ENCODE results near the gene CDSN. TPM values are rescaled to one million over a fixed set of nuclear protein-coding genes. Genes with fewer than 3 reads are reported as not detected.
"Not testable (repeated sequence)": the region's sequence is repeated elsewhere in the genome, so short reads cannot be mapped to it uniquely, and the experiment has no call there.

The CDSN gene
- total RNA-seq, 1 donor: not detected

DNA sequence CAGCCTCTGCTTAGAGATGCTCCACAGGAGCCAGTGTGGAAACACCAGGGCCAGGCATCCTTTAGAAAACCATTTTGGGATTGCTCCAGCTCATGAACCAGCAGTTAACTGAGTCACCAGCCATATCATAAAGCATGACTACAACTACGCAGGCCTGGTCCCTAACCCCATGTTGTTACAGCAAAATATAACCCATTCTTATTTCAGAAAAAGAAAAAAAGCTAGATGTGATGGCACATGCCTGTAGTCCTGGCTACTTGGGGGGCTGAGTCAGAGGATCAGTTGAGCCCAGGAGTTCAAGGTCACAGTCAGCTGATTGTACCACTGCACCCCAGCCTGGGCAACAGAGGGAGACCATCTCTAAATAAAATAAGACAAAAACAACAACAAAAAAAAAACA is 44.7 kb downstream of the CDSN start:
- no peak for TF ChIP-seq CTCF (IDR thresholded peaks at IDR 0.05; ENCODE audit: insufficient read depth, low read length)
- H3K4me3 ChIP-seq (ENCODE audit: low read depth, low read length): no peak overlapping the region
- peak; percentile 73 for DNase-seq (ENCODE audit: low read depth)

GRCh38 chr6:31074401-31074800 is 45.8 kb downstream of the CDSN start:
- no peak for DNase-seq (ENCODE audit: low read depth)
- no peak for TF ChIP-seq CTCF (IDR thresholded peaks at IDR 0.05; ENCODE audit: insufficient read depth, low read length)
- no peak overlapping the region for H3K4me3 ChIP-seq (ENCODE audit: low read depth, low read length)

DNA sequence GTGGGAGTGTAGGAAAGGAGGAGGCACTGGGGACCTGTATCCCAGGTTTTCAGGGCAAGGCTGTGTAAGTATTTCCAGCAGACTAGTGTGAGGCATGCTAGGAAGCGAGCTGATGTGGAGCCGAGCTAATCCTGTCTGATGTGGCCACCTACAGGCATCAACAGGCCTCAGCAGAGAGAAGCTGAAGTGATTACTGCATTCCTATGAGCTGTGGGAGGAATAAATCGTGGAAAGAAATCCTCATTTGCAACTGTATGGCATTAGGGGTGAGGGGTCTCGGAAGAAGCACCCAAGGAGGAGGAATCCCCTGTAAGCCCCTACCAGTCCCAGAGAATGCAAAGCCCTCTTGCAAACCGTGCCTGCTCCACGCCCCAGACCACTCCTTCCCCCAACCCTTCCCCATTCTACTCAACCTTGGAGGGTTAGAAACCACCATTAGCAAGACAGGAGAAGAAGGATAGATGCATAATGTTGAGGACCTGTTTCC is 49.5 kb downstream of the CDSN start:
- DNase-seq (ENCODE audit: low read depth): peak; percentile 86
- peak; percentile 86 for TF ChIP-seq CTCF (IDR thresholded peaks at IDR 0.05; ENCODE audit: insufficient read depth, low read length)
- H3K4me3 ChIP-seq (ENCODE audit: low read depth, low read length): no peak overlapping the region

GRCh38 chr6:31068669-31069340 is 51.4 kb downstream of the CDSN start:
- H3K4me3 ChIP-seq (ENCODE audit: low read depth, low read length): no peak overlapping the region
- peak; percentile 82 for DNase-seq (ENCODE audit: low read depth)
- TF ChIP-seq CTCF (IDR thresholded peaks at IDR 0.05; ENCODE audit: insufficient read depth, low read length): peak; percentile 93

- H3K4me3 ChIP-seq (ENCODE audit: low read depth, low read length); DNase-seq (ENCODE audit: low read depth): not testable (repeated sequence)
These were observed 52.2 kb downstream of the CDSN start for GRCh38 chr6:31067891-31068668.

DNA sequence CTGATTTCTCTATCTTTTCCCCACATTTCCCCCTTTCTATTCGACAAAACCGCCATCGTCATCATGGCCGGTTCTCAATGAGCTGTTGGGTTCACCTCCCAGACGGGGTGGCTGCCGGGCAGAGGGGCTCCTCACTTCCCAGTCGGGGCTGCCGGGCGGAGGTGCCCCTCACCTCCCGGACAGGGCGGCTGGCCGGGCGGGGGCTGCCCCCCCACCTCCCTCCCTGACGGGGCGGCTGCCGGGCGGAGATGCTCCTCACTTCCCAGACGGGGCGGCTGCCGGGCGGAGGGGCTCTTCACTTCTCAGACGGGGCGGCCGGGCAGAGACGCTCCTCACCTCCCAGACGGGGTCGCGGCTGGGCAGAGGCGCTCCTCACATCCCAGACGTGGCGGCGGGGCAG is 53.2 kb downstream of the CDSN start:
- not testable (repeated sequence) for DNase-seq (ENCODE audit: low read depth); H3K4me3 ChIP-seq (ENCODE audit: low read depth, low read length)

- no peak for DNase-seq (ENCODE audit: low read depth)
- no peak overlapping the region for H3K4me3 ChIP-seq (ENCODE audit: low read depth, low read length)
- TF ChIP-seq CTCF (IDR thresholded peaks at IDR 0.05; ENCODE audit: insufficient read depth, low read length): no peak
These were observed 54.7 kb downstream of the CDSN start for GRCh38 chr6:31065556-31065955.

Small RNAs within 50 kb of the gene (small RNA-seq; reads per million reads assigned to genes)
- gene POLR2LP1 (not detected), gene RNU6-1133P (not detected)

Other genes with a start within 250 kb of the CDSN start
- gene DDR1, start 235.9 kb downstream of the CDSN start, total RNA-seq (ENCODE audit: low replicate concordance): 7.7 and 41.9 TPM in 2 replicates
- 3.8 and 12.7 TPM in 2 replicates for gene GTF2H4, start 212.2 kb downstream of the CDSN start, total RNA-seq (ENCODE audit: low replicate concordance)
- gene VARS2, start 206.2 kb downstream of the CDSN start, total RNA-seq (ENCODE audit: low replicate concordance): 15.6 and 18.5 TPM in 2 replicates
- not detected in 2 replicates for gene SFTA2, start 188.3 kb downstream of the CDSN start, total RNA-seq (ENCODE audit: low replicate concordance)
- gene MUCL3, start 179.5 kb downstream of the CDSN start, total RNA-seq (ENCODE audit: low replicate concordance): under 0.01 TPM in 1 of 2 replicates, not detected in the other
- not detected in 2 replicates for gene MUC21, start 136.7 kb downstream of the CDSN start, total RNA-seq (ENCODE audit: low replicate concordance)
- gene MUC22, start 110.0 kb downstream of the CDSN start, total RNA-seq (ENCODE audit: low replicate concordance): not detected in 2 replicates
- not detected in 2 replicates for gene C6orf15, start 7.9 kb downstream of the CDSN start, total RNA-seq (ENCODE audit: low replicate concordance)
- gene PSORS1C1, start 5.6 kb downstream of the CDSN start, total RNA-seq (ENCODE audit: low replicate concordance): 1.2 and 7.0 TPM in 2 replicates
- not detected in 2 replicates for gene PSORS1C2, start 18.6 kb upstream of the CDSN start, total RNA-seq (ENCODE audit: low replicate concordance)
- 21.1 and 42.0 TPM in 2 replicates for gene CCHCR1, start 37.4 kb upstream of the CDSN start, total RNA-seq (ENCODE audit: low replicate concordance)
- 4.2 and 46.3 TPM in 2 replicates for gene TCF19, start 38.1 kb upstream of the CDSN start, total RNA-seq (ENCODE audit: low replicate concordance)
- gene POU5F1, start 50.2 kb upstream of the CDSN start, total RNA-seq (ENCODE audit: low replicate concordance): not detected in 2 replicates
- gene HLA-C, start 151.6 kb upstream of the CDSN start, total RNA-seq (ENCODE audit: low replicate concordance): 26.3 and 159 TPM in 2 replicates
- gene HLA-B, start 236.7 kb upstream of the CDSN start, total RNA-seq (ENCODE audit: low replicate concordance): 52.0 and 84.2 TPM in 2 replicates

Measured in fibroblast of the aortic adventitia (primary cell).